IMR-90 (cell line): ENCODE data around the gene CFAP73. TPM values are rescaled to one million over a fixed set of nuclear protein-coding genes. Genes with fewer than 3 reads are reported as not detected.
A peak's percentile ranks its signal among the peaks of the same experiment; 100 is the strongest.

Experiments used
- ATAC-seq: fragments of 200-7000 bp; cut with Tn5 transposase; 2 replicates; pipeline ENCODE4 v1.9.1; 2020; ENCODE audit warnings: low read depth, mild to moderate bottlenecking, moderate library complexity
- BruUV-seq: library from RNA; stranded (reverse); fragments of 400-500 nt; replicated peaks from 2 replicates; lab custom pipeline; 2021; lab: Mats Ljungman, UMichigan
- CTCF ChIA-PET: fragments of 300-600 bp; formaldehyde crosslinking; extraction: SDS; loops from one replicate; lab custom pipeline; 2021; ENCODE audit warnings: antibody characterized with exemption; lab: Yijun Ruan, JAX
- POLR2A ChIA-PET: fragments of 300-600 bp; sonication (Branson Sonifier 250); formaldehyde crosslinking; loops from one replicate; lab custom pipeline; 2022; ENCODE audit warnings: antibody characterized with exemption; ENCODE audit not compliant: unreplicated experiment; lab: Charles Lee
- DNase-seq: peaks from one replicate; pipeline ENCODE4 v3.0.0; 2013
- H2AFZ ChIP-seq: replicated peaks from 2 replicates; pipeline ENCODE3; 2013; ENCODE audit warnings: low read length, mild to moderate bottlenecking; ENCODE audit not compliant: poor library complexity
- H2AK5ac ChIP-seq: 2 replicates; pipeline ENCODE4 v1.6.1; 2013; ENCODE audit warnings: low read depth, low read length, inconsistent platforms
- H2AK9ac ChIP-seq: replicated peaks from 2 replicates; pipeline ENCODE3; 2013; ENCODE audit warnings: mild to moderate bottlenecking, low read depth, low read length, moderate library complexity; ENCODE audit not compliant: poor library complexity
- H2BK120ac ChIP-seq: 2 replicates; pipeline ENCODE4 v1.6.1; 2013; ENCODE audit warnings: low read depth, low read length, inconsistent platforms
- H2BK15ac ChIP-seq: 3 replicates; pipeline ENCODE4 v1.6.1; 2013; ENCODE audit warnings: low read depth, low read length, inconsistent platforms
- H2BK20ac ChIP-seq: 2 replicates; pipeline ENCODE4 v1.6.1; 2013; ENCODE audit warnings: low read depth, mild to moderate bottlenecking, inconsistent platforms, low read length, moderate library complexity
- H2BK5ac ChIP-seq: 2 replicates; pipeline ENCODE4 v1.6.1; 2013; ENCODE audit warnings: mild to moderate bottlenecking, low read depth, low read length, inconsistent platforms; ENCODE audit not compliant: poor library complexity, severe bottlenecking
- H3K14ac ChIP-seq: replicated peaks from 2 replicates; pipeline ENCODE4 v1.6.1; 2013; ENCODE audit warnings: low read depth, low read length, inconsistent platforms
- H3K18ac ChIP-seq: 2 replicates; pipeline ENCODE4 v1.6.1; 2013; ENCODE audit warnings: low read depth, low read length, control low read depth
- H3K23ac ChIP-seq: 2 replicates; pipeline ENCODE4 v1.6.1; 2013; ENCODE audit warnings: low read depth, low read length, inconsistent platforms
- H3K27ac ChIP-seq: 2 replicates; pipeline ENCODE4 v1.5.1; 2013; ENCODE audit warnings: mild to moderate bottlenecking, control low read depth, low read length; ENCODE audit not compliant: insufficient read depth
- H3K27me3 ChIP-seq: 2 replicates; pipeline ENCODE4 v1.6.1; 2013; ENCODE audit warnings: low read length; ENCODE audit not compliant: control insufficient read depth, insufficient read depth
- H3K36me3 ChIP-seq: 2 replicates; pipeline ENCODE4 v1.6.1; 2013; ENCODE audit warnings: low read length, mixed read lengths; ENCODE audit not compliant: control insufficient read depth, insufficient read depth
- H3K4ac ChIP-seq: 2 replicates; pipeline ENCODE4 v1.6.1; 2013; ENCODE audit warnings: low read depth, low read length, inconsistent platforms
- H3K4me1 ChIP-seq: 2 replicates; pipeline ENCODE4 v1.6.1; 2013; ENCODE audit warnings: low read length, mixed read lengths; ENCODE audit not compliant: control insufficient read depth, insufficient read depth
- H3K4me2 ChIP-seq: 2 replicates; pipeline ENCODE4 v1.6.1; 2013; ENCODE audit warnings: low read depth, mild to moderate bottlenecking, control low read depth, low read length, moderate library complexity
- H3K4me3 ChIP-seq: 2 replicates; pipeline ENCODE4 v1.5.1; 2013; ENCODE audit warnings: low read depth, mild to moderate bottlenecking, control low read depth, low read length, moderate library complexity; ENCODE audit not compliant: insufficient read depth
- H3K56ac ChIP-seq: 2 replicates; pipeline ENCODE4 v1.6.1; 2013; ENCODE audit warnings: low read length, inconsistent platforms; ENCODE audit not compliant: insufficient read depth; ENCODE audit errors: extremely low read depth
- H3K79me1 ChIP-seq, 2 experiments: 2 replicates each; pipeline ENCODE4 v1.6.1; 2013; ENCODE audit warnings: low read length in 2 of 2, inconsistent platforms in 1 of 2, low read depth in 1 of 2
- H3K9ac ChIP-seq: 2 replicates; pipeline ENCODE4 v1.6.1; 2013; ENCODE audit warnings: low read depth, low read length, control low read depth
- H3K9me1 ChIP-seq: 2 replicates; pipeline ENCODE4 v1.6.1; 2013; ENCODE audit warnings: low read length, inconsistent platforms; ENCODE audit not compliant: insufficient read depth
- H3K9me3 ChIP-seq: 2 replicates; pipeline ENCODE4 v1.6.1; 2013; ENCODE audit warnings: low read length; ENCODE audit not compliant: control insufficient read depth, insufficient read depth
- H4K20me1 ChIP-seq: 2 replicates; pipeline ENCODE4 v1.6.1; 2013; ENCODE audit warnings: low read length, inconsistent platforms; ENCODE audit not compliant: insufficient read depth
- H4K5ac ChIP-seq: 2 replicates; pipeline ENCODE4 v1.6.1; 2013; ENCODE audit warnings: mild to moderate bottlenecking, low read depth, low read length, control low read depth
- H4K8ac ChIP-seq, 2 experiments: 2 replicates each; pipeline ENCODE4 v1.6.1; 2013; ENCODE audit warnings: low read depth in 2 of 2, low read length in 2 of 2, control low read depth in 1 of 2, inconsistent platforms in 1 of 2
- H4K91ac ChIP-seq: 2 replicates; pipeline ENCODE4 v1.6.1; 2013; ENCODE audit warnings: low read depth, low read length, inconsistent platforms; ENCODE audit not compliant: insufficient read depth
- BHLHE40 ChIP-seq: fragments of 150-350 bp; IDR thresholded peaks from 2 replicates; pipeline ENCODE4 v1.6.1; 2016; ENCODE audit warnings: mild to moderate bottlenecking, low read depth, low read length
- CTCF ChIP-seq: conservative IDR thresholded peaks from 2 replicates; pipeline ENCODE4 v1.5.1; 2012; ENCODE audit warnings: mild to moderate bottlenecking, low read depth, low read length, improper control_type of control experiment
- RFX5 ChIP-seq: IDR thresholded peaks from 2 replicates; pipeline ENCODE4 v1.8.0; 2012; ENCODE audit warnings: low read depth, mild to moderate bottlenecking, low read length, moderate library complexity
- SMC3 ChIP-seq: fragments of 150-350 bp; IDR thresholded peaks from 2 replicates; pipeline ENCODE4 v1.6.1; 2016; ENCODE audit warnings: low read depth, mild to moderate bottlenecking, antibody characterized with exemption, low read length, moderate library complexity
- WGBS, 2 experiments: methylation state at CpG; one replicate each; pipeline versions ENCODE4 v1.1.5 to v1.1.7; 2013; ENCODE audit warnings: missing lambda C conversion rate in 2 of 2; ENCODE audit not compliant: insufficient read length in 1 of 2; ENCODE audit errors: extremely low coverage in 2 of 2; 5-methylcytosine and 5-hydroxymethylcytosine counted together
- dilution Hi-C: fragments of 300-500 bp; cut with HindIII; formaldehyde crosslinking; loops from one replicate; pipeline ENCODE4 v1.14.3; 2018; ENCODE audit warnings: low sequenced_read_pairs; ENCODE audit not compliant: unreplicated experiment
- in situ Hi-C: fragments of 300-500 bp; cut with MboI; formaldehyde crosslinking; loops from 3 replicates; pipeline ENCODE4 v1.14.3; 2019; ENCODE audit warnings: low sequenced_read_pairs, inconsistent platforms, mixed read lengths
- intact Hi-C: fragments of 100-400 bp; cut with micrococcal nuclease; formaldehyde crosslinking; loops from 2 replicates; pipeline ENCODE4 v1.10.0; 2022
- polyA plus RNA-seq, 3 experiments: library from polyadenylated mRNA; depleted of rRNA; stranded (reverse); fragments of >200 nt; gene quantifications; 2 replicates each; pipeline ENCODE4 v1.2.3, GENCODE V29; 2012; ENCODE audit warnings: low replicate concordance in 1 of 3
- total RNA-seq: library from RNA; depleted of rRNA; stranded (reverse); fragments of >200 nt; gene quantifications from 2 replicates; pipeline ENCODE4 v1.2.3, GENCODE V29; 2012

Gene CFAP73
- total and polyA plus RNA-seq, 2 of the 4 experiments (the other 2 are of a cell fraction): not detected

GRCh38 chr12:113207613-113208040 is 58.1 kb downstream of the CFAP73 start:
- 60% methylated on average over 1 of the region's 6 CpGs; no CpG with 5 or more reads in 1 of the 2 experiments for WGBS, 2 experiments
- intact Hi-C loops (no loop called here), in situ Hi-C loops (no loop called here), dilution Hi-C loops (no loop called here)
- Histone ChIP-seq H2BK120ac (no peak overlapping the region), H3K9me3 (no peaks in the 10 kb centered on the region), H3K23ac (no peak overlapping the region), H4K91ac (no peak overlapping the region), H3K36me3 (no peaks in the 10 kb centered on the region), H2AK9ac (no peak overlapping the region), H3K18ac (no peak overlapping the region), H3K14ac (0 out of 2 replicates have a peak overlapping the region, but pooled peaks have one; percentile 20), H3K56ac (0 out of 2 replicates have a peak overlapping the region, but pooled peaks have one; percentile 3), H3K4me1 (peaks cover 7% of the 10 kb centered on the region), H3K4me2 (no peak overlapping the region), H3K27ac (no peak overlapping the region), H3K4me3 (no peak overlapping the region), H3K4ac (peak overlapping the region; percentile 24; the same call in 1 of the 2 replicates), H4K20me1 (no peaks in the 10 kb centered on the region), H2BK5ac (no peak overlapping the region), H4K8ac (no peak overlapping the region), H3K27me3 (no peaks in the 10 kb centered on the region), H2BK15ac (no peak overlapping the region), H4K5ac (no peak overlapping the region), H3K79me1 (no peaks in the 10 kb centered on the region), H2AFZ (no peak overlapping the region), H3K9me1 (peaks cover 11% of the 10 kb centered on the region; the same call in 1 of the 2 replicates), H3K9ac (no peak overlapping the region), H2AK5ac (peak overlapping the region; percentile 76), H2BK20ac (no peak overlapping the region)
- ATAC-seq (no peak), DNase-seq (no peak)
- no TSS peak for BruUV-seq
- ChIA-PET POLR2A (no interaction called here), CTCF (no interaction called here)
- TF ChIP-seq RFX5 (no peak), CTCF (no peak), BHLHE40 (no peak), SMC3 (no peak)
